Activated naive CD8-positive, alpha-beta T cell treated with anti-CD3 and anti-CD28 coated beads, Interleukin-2, amount 50 U/mL, for 24 hours (primary cell): Measurements from ENCODE around the gene TBX2.

Source experiments
- ATAC-seq: fragments of 150-1000 bp; cut with Tn5 transposase; one replicate; pipeline ENCODE4 v1.10.0; 2021
- DNase-seq: peaks from one replicate; pipeline ENCODE4 v3.0.0; 2021
- H3K27ac Mint-ChIP-seq: one replicate; pipeline ENCODE4 v1.8.0; 2021; ENCODE audit warnings: mild to moderate bottlenecking, mixed read lengths
- H3K27me3 Mint-ChIP-seq: one replicate; pipeline ENCODE4 v1.8.0; 2021; ENCODE audit warnings: mixed read lengths
- H3K36me3 Mint-ChIP-seq: one replicate; pipeline ENCODE4 v1.8.0; 2021; ENCODE audit warnings: low read depth, mixed read lengths
- H3K4me1 Mint-ChIP-seq: one replicate; pipeline ENCODE4 v1.8.0; 2021; ENCODE audit warnings: mixed read lengths
- H3K4me3 Mint-ChIP-seq: one replicate; pipeline ENCODE4 v1.8.0; 2021; ENCODE audit warnings: mild to moderate bottlenecking, moderate library complexity, mixed read lengths
- H3K9me3 Mint-ChIP-seq: one replicate; pipeline ENCODE4 v1.8.0; 2021; ENCODE audit warnings: mixed read lengths

TBX2 gene

GRCh38 chr17:61458000-61458399 is 58.4 kb downstream of the TBX2 start:
- DNase-seq = no peak
- Mint-ChIP-seq H3K27me3 (peaks cover 86% of the 10 kb centered on the region), H3K27ac (no peak overlapping the region), H3K36me3 (no peaks in the 10 kb centered on the region), H3K9me3 (no peaks in the 10 kb centered on the region), H3K4me3 (no peak overlapping the region), H3K4me1 (peaks cover 20% of the 10 kb centered on the region)
- ATAC-seq = no peak

GRCh38 chr17:61458421-61459141 is 58.9 kb downstream of the TBX2 start:
- no peak overlapping the region for H3K27ac Mint-ChIP-seq
- peaks cover 85% of the 10 kb centered on the region for H3K27me3 Mint-ChIP-seq

More at GRCh38 chr17:61458421-61459141, 58.9 kb downstream of the TBX2 start:
- DNase-seq (no peak), ATAC-seq (no peak)
- Mint-ChIP-seq H3K9me3 (no peaks in the 10 kb centered on the region), H3K4me1 (peaks cover 20% of the 10 kb centered on the region), H3K36me3 (no peaks in the 10 kb centered on the region), H3K4me3 (no peak overlapping the region)
